H1 (cell line): ENCODE data around the gene ABCB11. TPM values are rescaled to one million over a fixed set of nuclear protein-coding genes. Genes with fewer than 3 reads are reported as not detected.

Source experiments
- CTCF ChIA-PET: fragments of 300-600 bp; sonication (Branson Sonifier 250); formaldehyde crosslinking; loops from one replicate; lab custom pipeline; 2021; ENCODE audit not compliant: partially characterized antibody; lab: Charles Lee
- POLR2A ChIA-PET: fragments of 300-600 bp; sonication (Branson Sonifier 250); formaldehyde crosslinking; loops from one replicate; lab custom pipeline; 2021; ENCODE audit warnings: inconsistent platforms; ENCODE audit not compliant: partially characterized antibody; lab: Charles Lee
- DNase-seq, 2 experiments: peaks; one replicate each; pipeline versions ENCODE4 v3.0.0 to v3.0.0-alpha.2; 2010 to 2022; ENCODE audit warnings: low spot score in 2 of 2, low read depth in 1 of 2, mixed read lengths in 1 of 2
- FAIRE-seq: peaks from 2 replicates; lab custom pipeline; 2011; peaks lifted over from hg19 to GRCh38; lab: Jason Lieb, UNC
- H2AFZ ChIP-seq: 2 replicates; pipeline ENCODE4 v1.8.1; 2012; ENCODE audit warnings: low read length, inconsistent platforms
- H2AK5ac ChIP-seq: 2 replicates; pipeline ENCODE4 v1.6.1; 2013; ENCODE audit warnings: low read depth, low read length
- H2BK120ac ChIP-seq: replicated peaks from 2 replicates; pipeline ENCODE3; 2013; ENCODE audit warnings: low read depth, low read length, inconsistent platforms
- H2BK12ac ChIP-seq: 2 replicates; pipeline ENCODE4 v1.6.1; 2013; ENCODE audit warnings: low read depth, low read length
- H2BK15ac ChIP-seq: 2 replicates; pipeline ENCODE4 v1.6.1; 2013; ENCODE audit warnings: low read length
- H2BK20ac ChIP-seq: 2 replicates; pipeline ENCODE4 v1.6.1; 2013; ENCODE audit warnings: low read length
- H2BK5ac ChIP-seq: 2 replicates; pipeline ENCODE4 v1.6.1; 2013; ENCODE audit warnings: low read depth, low read length
- H3K14ac ChIP-seq: 2 replicates; pipeline ENCODE4 v1.6.1; 2013; ENCODE audit warnings: inconsistent platforms; ENCODE audit not compliant: insufficient read length
- H3K18ac ChIP-seq: 2 replicates; pipeline ENCODE4 v1.6.1; 2013; ENCODE audit warnings: low read length; ENCODE audit errors: extremely low read depth
- H3K23ac ChIP-seq: 2 replicates; pipeline ENCODE4 v1.6.1; 2013; ENCODE audit warnings: inconsistent platforms; ENCODE audit not compliant: insufficient read length
- H3K23me2 ChIP-seq: 2 replicates; pipeline ENCODE4 v1.6.1; 2013; ENCODE audit warnings: low read depth, low read length
- H3K27ac ChIP-seq: 2 replicates; pipeline ENCODE4 v1.6.1; 2011; ENCODE audit warnings: low read depth, low read length, inconsistent platforms
- H3K27me3 ChIP-seq, 4 experiments: replicated peaks in 1 of 4; 1 replicate in 1 of 4; 2 replicates in 3 of 4; pipeline versions ENCODE4 v1.6.1 to v1.8.1; 2011 to 2013; ENCODE audit warnings: low read length in 3 of 4, mild to moderate bottlenecking in 3 of 4, inconsistent platforms in 2 of 4, mixed read lengths in 2 of 4, moderate library complexity in 1 of 4; ENCODE audit not compliant: control insufficient read depth in 3 of 4, insufficient read depth in 3 of 4; ENCODE audit errors: extremely low read depth in 1 of 4
- H3K36me3 ChIP-seq, 4 experiments: 2 replicates each; pipeline versions ENCODE4 v1.6.1 to v1.8.1; 2011 to 2013; ENCODE audit warnings: mild to moderate bottlenecking in 4 of 4, low read length in 3 of 4, moderate library complexity in 2 of 4, control low read depth in 1 of 4, inconsistent platforms in 1 of 4; ENCODE audit not compliant: insufficient read depth in 4 of 4, control insufficient read depth in 2 of 4
- H3K4ac ChIP-seq: replicated peaks from 2 replicates; pipeline ENCODE3; 2013; ENCODE audit warnings: low read length, low read depth, mixed read lengths, inconsistent platforms; ENCODE audit not compliant: insufficient read length
- H3K4me1 ChIP-seq, 4 experiments: replicated peaks in 1 of 4; 1 replicate in 1 of 4; 2 replicates in 3 of 4; pipeline versions ENCODE4 v1.6.1 to v1.8.1; 2011 to 2013; ENCODE audit warnings: low read length in 3 of 4, inconsistent platforms in 2 of 4, mixed read lengths in 1 of 4; ENCODE audit not compliant: insufficient read depth in 4 of 4, control insufficient read depth in 3 of 4
- H3K4me2 ChIP-seq, 2 experiments: 2 replicates each; pipeline versions ENCODE4 v1.6.1 to v1.8.1; 2011 to 2013; ENCODE audit warnings: low read depth in 2 of 2, low read length in 2 of 2, control low read depth in 1 of 2, inconsistent platforms in 1 of 2, mild to moderate bottlenecking in 1 of 2; ENCODE audit not compliant: insufficient read depth in 1 of 2
- H3K4me3 ChIP-seq, 4 experiments: fragments of 200-600, 300-600 bp in 1 of 4; sonication (generic), shearing (Covaris generic), sonication (Bioruptor Twin) in 1 of 4; 2 replicates each; pipeline versions ENCODE4 v1.5.1 to v1.8.1; 2011 to 2016; ENCODE audit warnings: low read length in 4 of 4, low read depth in 3 of 4, control low read depth in 2 of 4, inconsistent platforms in 2 of 4, mild to moderate bottlenecking in 2 of 4, mixed read lengths in 1 of 4, moderate library complexity in 1 of 4; ENCODE audit not compliant: insufficient read depth in 2 of 4; ENCODE audit errors: extremely low read depth in 1 of 4
- H3K56ac ChIP-seq: replicated peaks from 2 replicates; pipeline ENCODE3; 2013; ENCODE audit warnings: low read depth, mild to moderate bottlenecking, mixed read lengths, low read length, inconsistent platforms; ENCODE audit not compliant: insufficient read length
- H3K79me1 ChIP-seq: 2 replicates; pipeline ENCODE4 v1.6.1; 2013; ENCODE audit warnings: low read depth, low read length, control low read depth
- H3K79me2 ChIP-seq, 2 experiments: 2 replicates each; pipeline versions ENCODE4 v1.6.1 to v1.8.1; 2012 to 2013; ENCODE audit warnings: low read length in 2 of 2, mild to moderate bottlenecking in 2 of 2, inconsistent platforms in 1 of 2; ENCODE audit not compliant: insufficient read depth in 2 of 2, control insufficient read depth in 1 of 2
- H3K9ac ChIP-seq, 4 experiments: replicated peaks in 1 of 4; 1 replicate in 1 of 4; 2 replicates in 3 of 4; pipeline versions ENCODE4 v1.6.1 to v1.8.1; 2011 to 2013; ENCODE audit warnings: low read depth in 3 of 4, low read length in 3 of 4, control low read depth in 2 of 4, mild to moderate bottlenecking in 2 of 4, moderate library complexity in 2 of 4, inconsistent platforms in 1 of 4; ENCODE audit errors: extremely low read depth in 1 of 4
- H3K9me3 ChIP-seq, 2 experiments: 2 replicates each; pipeline versions ENCODE4 v1.6.1 to v1.8.1; 2012 to 2013; ENCODE audit warnings: mild to moderate bottlenecking in 2 of 2, moderate library complexity in 2 of 2, control low read depth in 1 of 2, inconsistent platforms in 1 of 2, low read depth in 1 of 2, low read length in 1 of 2, mixed read lengths in 1 of 2; ENCODE audit not compliant: insufficient read depth in 2 of 2
- H4K20me1 ChIP-seq, 2 experiments: replicated peaks in 1 of 2; 2 replicates each; pipeline versions ENCODE3 to v1.8.1; 2011 to 2013; ENCODE audit warnings: inconsistent platforms in 2 of 2, low read length in 2 of 2, mild to moderate bottlenecking in 1 of 2; ENCODE audit not compliant: insufficient read depth in 2 of 2, control insufficient read depth in 1 of 2
- H4K5ac ChIP-seq: 2 replicates; pipeline ENCODE4 v1.6.1; 2013; ENCODE audit warnings: low read length, low read depth, mixed read lengths, inconsistent platforms; ENCODE audit not compliant: insufficient read length
- H4K8ac ChIP-seq: 2 replicates; pipeline ENCODE4 v1.8.0; 2013; ENCODE audit warnings: mild to moderate bottlenecking, moderate library complexity, low read length, inconsistent platforms; ENCODE audit not compliant: insufficient read depth; ENCODE audit errors: extremely low read depth
- H4K91ac ChIP-seq: replicated peaks from 2 replicates; pipeline ENCODE3; 2013; ENCODE audit warnings: low read length, mixed read lengths, inconsistent platforms; ENCODE audit not compliant: insufficient read length
- ATF3 ChIP-seq: IDR thresholded peaks from 2 replicates; pipeline ENCODE4 v1.6.1; 2011; ENCODE audit warnings: low read depth, mild to moderate bottlenecking, low read length; ENCODE audit not compliant: insufficient read depth
- BRCA1 ChIP-seq: IDR thresholded peaks from 2 replicates; pipeline ENCODE4 v1.6.1; 2012; ENCODE audit warnings: low read depth, low read length, improper control_type of control experiment
- CREB1 ChIP-seq: IDR thresholded peaks from 2 replicates; pipeline ENCODE4 v1.6.1; 2012; ENCODE audit warnings: inconsistent platforms
- EP300 ChIP-seq, 2 experiments: IDR thresholded peaks; 1 replicate in 1 of 2; 2 replicates in 1 of 2; pipeline ENCODE4 v1.6.1; 2011 to 2012; ENCODE audit warnings: low read depth in 2 of 2, low read length in 2 of 2, mild to moderate bottlenecking in 2 of 2, borderline replicate concordance in 1 of 2, inconsistent platforms in 1 of 2, moderate library complexity in 1 of 2
- KDM4A ChIP-seq: IDR thresholded peaks from one replicate; pipeline ENCODE4 v1.7.1; 2012; ENCODE audit warnings: low read depth, mild to moderate bottlenecking, moderate library complexity, low read length, inconsistent platforms; ENCODE audit not compliant: severe bottlenecking
- KDM5A ChIP-seq: fragments of 200-600 bp; IDR thresholded peaks from 2 replicates; pipeline ENCODE4 v1.7.1; 2012; ENCODE audit warnings: mild to moderate bottlenecking, low read length, inconsistent platforms, mixed read lengths
- MAFK ChIP-seq: IDR thresholded peaks from 2 replicates; pipeline ENCODE4 v1.6.1; 2012; ENCODE audit warnings: low read depth, mild to moderate bottlenecking, improper control_type of control experiment, low read length
- RFX5 ChIP-seq: IDR thresholded peaks from 2 replicates; pipeline ENCODE4 v1.6.1; 2011; ENCODE audit warnings: low read depth, low read length, improper control_type of control experiment, borderline replicate concordance
- SAP30 ChIP-seq: fragments of 300-600 bp; sonication (generic); IDR thresholded peaks from 2 replicates; pipeline ENCODE4 v1.7.1; 2012; ENCODE audit warnings: low read length, moderate library complexity, mild to moderate bottlenecking, inconsistent platforms; ENCODE audit not compliant: insufficient read depth, insufficient replicate concordance
- SIN3A ChIP-seq, 2 experiments: IDR thresholded peaks in 1 of 2; conservative IDR thresholded peaks in 1 of 2; 2 replicates each; pipeline ENCODE4 v1.6.1; 2011 to 2012; ENCODE audit warnings: low read length in 2 of 2, improper control_type of control experiment in 1 of 2, low read depth in 1 of 2, mild to moderate bottlenecking in 1 of 2
- SIRT6 ChIP-seq: IDR thresholded peaks from one replicate; pipeline ENCODE4 v1.7.1; 2012; ENCODE audit warnings: low read length, inconsistent platforms
- SUZ12 ChIP-seq: fragments of 200-600 bp; sonication (generic); IDR thresholded peaks from 2 replicates; pipeline ENCODE4 v1.6.1; 2012; ENCODE audit warnings: mild to moderate bottlenecking, inconsistent platforms, low read length, moderate library complexity, mixed read lengths
- USF2 ChIP-seq: IDR thresholded peaks from 2 replicates; pipeline ENCODE4 v1.6.1; 2011; ENCODE audit warnings: low read length, improper control_type of control experiment
- WGBS, 2 experiments: shearing (Covaris generic) in 1 of 2; methylation state at CpG; one replicate each; pipeline versions ENCODE4 v1.1.6 to v1.1.7; 2013 to 2015; ENCODE audit warnings: low lambda C conversion rate in 2 of 2, mixed read lengths in 2 of 2, inconsistent platforms in 1 of 2, low coverage in 1 of 2, missing lambda C conversion rate in 1 of 2; ENCODE audit not compliant: insufficient replicate concordance in 2 of 2, insufficient coverage in 1 of 2, insufficient read length in 1 of 2; ENCODE audit errors: extremely low coverage in 1 of 2, missing lambda C conversion rate in 1 of 2; 5-methylcytosine and 5-hydroxymethylcytosine counted together
- polyA plus RNA-seq, 7 experiments: library from polyadenylated mRNA; depleted of rRNA in 3 of 7; stranded (reverse) in 5 of 7; unstranded in 2 of 7; fragments of >200 nt in 5 of 7; fragments of 200-250 nt in 2 of 7; gene quantifications; 1 replicate in 5 of 7; 2 replicates in 1 of 7; 4 replicates in 1 of 7; pipeline versions ENCODE4 v1.2.1 to v1.2.3, GENCODE V29; 2011 to 2013; ENCODE audit warnings: missing spikeins in 2 of 7, mixed read lengths in 2 of 7
- total RNA-seq: library from RNA; stranded (reverse); fragmentation: NEBNext Ultra II Directional; extraction: Animal tissue kit (Norgen Biotek cat#: 25700); gene quantifications from 2 replicates; pipeline ENCODE4 v1.2.1, GENCODE V29; 2021

ABCB11 gene
- total and polyA plus RNA-seq, 2 of the 8 experiments (the other 6 are each of a cell fraction or from before 2014, with no cell fraction given): not detected

- H3K79me1 ChIP-seq: no peaks in the 10 kb centered on the region
- ChIA-PET CTCF (interaction anchor here (0.8 kb wide), 1 partner anchor 48 kb away, joined by 4 read pairs; no protein-coding TSS in a partner anchor), POLR2A (no interaction called here)
- no peak for DNase-seq
- no peak overlapping the region for H3K56ac ChIP-seq
- no peak overlapping the region for H4K5ac ChIP-seq
- 96% methylated on average over 1 of the region's 1 CpG; no CpG with 5 or more reads in 1 of the 2 experiments for WGBS, 2 experiments
- H4K20me1 ChIP-seq: no peaks in the 10 kb centered on the region
- no peaks in the 10 kb centered on the region for H3K79me2 ChIP-seq
- no peak overlapping the region for H2BK20ac ChIP-seq
- no peak for FAIRE-seq
- no peaks in the 10 kb centered on the region for H3K4me1 ChIP-seq
- no peaks in the 10 kb centered on the region; the same call in 1 of the 2 replicates for H3K23me2 ChIP-seq
- H3K4ac ChIP-seq: no peak overlapping the region
- no peak overlapping the region for H2BK5ac ChIP-seq
- no peak overlapping the region for H3K9ac ChIP-seq
- H2AFZ ChIP-seq: no peak overlapping the region
- no peak overlapping the region for H2BK120ac ChIP-seq
- H3K14ac ChIP-seq: no peak overlapping the region
- no peak overlapping the region for H2BK12ac ChIP-seq
- H3K18ac ChIP-seq: no peak overlapping the region
- no peak overlapping the region for H3K27ac ChIP-seq
- H3K9me3 ChIP-seq: no peaks in the 10 kb centered on the region
- no peak overlapping the region for H3K23ac ChIP-seq
- no peak overlapping the region for H2AK5ac ChIP-seq
- H4K91ac ChIP-seq: no peak overlapping the region
- no peak overlapping the region for H4K8ac ChIP-seq
- no peaks in the 10 kb centered on the region for H3K36me3 ChIP-seq
- no peak overlapping the region for H3K4me2 ChIP-seq
- no peak overlapping the region for H3K4me3 ChIP-seq
- H3K27me3 ChIP-seq: no peaks in the 10 kb centered on the region
- H2BK15ac ChIP-seq: no peak overlapping the region
- no peak for TF ChIP-seq SIRT6
- TF ChIP-seq MAFK: no peak
- no peak for TF ChIP-seq BRCA1
- no peak for TF ChIP-seq RFX5
- no peak for TF ChIP-seq SIN3A (conservative IDR thresholded peaks at IDR 0.05 in 1 of 2, IDR thresholded peaks at IDR 0.05 in 1 of 2; ENCODE audit: low read depth in 1 of 2, low read length in 2 of 2)
- TF ChIP-seq SAP30: no peak
- TF ChIP-seq EP300 (IDR thresholded peaks at IDR 0.05; ENCODE audit: borderline replicate concordance in 1 of 2, low read depth in 2 of 2, low read length in 2 of 2): no peak
- no peak for TF ChIP-seq KDM4A
- TF ChIP-seq KDM5A: no peak
- no peak for TF ChIP-seq SUZ12
- TF ChIP-seq ATF3: no peak
- no peak for TF ChIP-seq CREB1
- TF ChIP-seq USF2: no peak
Observed at GRCh38 chr2:168995744-168996143, 35.4 kb downstream of the ABCB11 start.
